ENCODE data around the gene SMG6. TPM values are rescaled to one million over a fixed set of nuclear protein-coding genes. Genes with fewer than 3 reads are reported as not detected.

Gene SMG6
- total RNA-seq, 4 donors from 2014 or later = 17.9 to 24.0 (median 20.1) TPM

GRCh38 chr17:2157081-2157480 is 146.5 kb downstream of the SMG6 start:
- H3K27ac ChIP-seq = peak overlapping the region in 2 of 4 donors; percentile 53 to 57
- no peaks in the 10 kb centered on the region for H3K9me3 ChIP-seq
- no peak for TF ChIP-seq CTCF (IDR thresholded peaks at IDR 0.05)
- no peak for TF ChIP-seq POLR2A (IDR thresholded peaks at IDR 0.05)
- H3K4me3 ChIP-seq = no peak overlapping the region
- H3K27me3 ChIP-seq = no peaks in the 10 kb centered on the region
- peaks cover 0 to 24% (median 14%) of the 10 kb centered on the region in 3 donors for H3K4me1 ChIP-seq
- intact Hi-C loops (cut with DNase I) = no loop called here
- DNase-seq = no peak
- H3K36me3 ChIP-seq = peaks cover 0 to 64% (median 0%) of the 10 kb centered on the region in 3 donors
- WGBS, 2 donors = 41 to 67% methylated on average over 4 of the region's 4 CpGs

- no peak overlapping the region for H3K4me3 ChIP-seq
- H3K9me3 ChIP-seq = no peaks in the 10 kb centered on the region
- H3K4me1 ChIP-seq = peaks cover 0 to 28% (median 14%) of the 10 kb centered on the region in 3 donors
- TF ChIP-seq CTCF (IDR thresholded peaks at IDR 0.05) (no peak), POLR2A (IDR thresholded peaks at IDR 0.05) (no peak)
- peak overlapping the region in 2 of 4 donors; percentile 53 to 57 for H3K27ac ChIP-seq
- peaks cover 0 to 60% (median 0%) of the 10 kb centered on the region in 3 donors for H3K36me3 ChIP-seq
- H3K27me3 ChIP-seq = no peaks in the 10 kb centered on the region
- WGBS, 2 donors = 79 to 84% methylated on average over 8 of the region's 8 CpGs
- intact Hi-C loops (cut with DNase I) = no loop called here
- no peak for DNase-seq
These were observed 146.9 kb downstream of the SMG6 start for GRCh38 chr17:2156666-2157065.

GRCh38 chr17:2155573-2155972 is 148.0 kb downstream of the SMG6 start:
- no peak for TF ChIP-seq CTCF (IDR thresholded peaks at IDR 0.05)
- TF ChIP-seq POLR2A (IDR thresholded peaks at IDR 0.05) = no peak
- Histone ChIP-seq H3K4me3 (no peak overlapping the region), H3K27me3 (no peaks in the 10 kb centered on the region), H3K36me3 (peaks cover 0 to 58% (median 0%) of the 10 kb centered on the region in 3 donors), H3K27ac (no peak overlapping the region), H3K9me3 (no peaks in the 10 kb centered on the region), H3K4me1 (peaks cover 0 to 39% (median 14%) of the 10 kb centered on the region in 3 donors)
- no peak for DNase-seq
- 69 to 82% methylated on average over 4 of the region's 4 CpGs for WGBS, 2 donors
- intact Hi-C loops (cut with DNase I) = no loop called here

- Histone ChIP-seq H3K4me3 (no peak overlapping the region), H3K4me1 (peaks cover 0 to 27% (median 2%) of the 10 kb centered on the region in 3 donors), H3K36me3 (peaks cover 0 to 79% (median 5%) of the 10 kb centered on the region in 3 donors), H3K9me3 (no peaks in the 10 kb centered on the region), H3K27ac (no peak overlapping the region), H3K27me3 (no peaks in the 10 kb centered on the region)
- no peak for TF ChIP-seq CTCF (IDR thresholded peaks at IDR 0.05)
- no peak for TF ChIP-seq POLR2A (IDR thresholded peaks at IDR 0.05)
- 45 to 48% methylated on average over 6 of the region's 6 CpGs for WGBS, 2 donors
- intact Hi-C loops (cut with DNase I) = no loop called here
- no peak for DNase-seq
These were observed 152.1 kb downstream of the SMG6 start for GRCh38 chr17:2151358-2152033.

- TF ChIP-seq CTCF (IDR thresholded peaks at IDR 0.05) = no peak
- no peak for TF ChIP-seq POLR2A (IDR thresholded peaks at IDR 0.05)
- WGBS, 2 donors = 29 to 41% methylated on average over 6 of the region's 6 CpGs
- Histone ChIP-seq H3K4me3 (no peak overlapping the region), H3K9me3 (no peaks in the 10 kb centered on the region), H3K27ac (no peak overlapping the region), H3K27me3 (no peaks in the 10 kb centered on the region), H3K36me3 (peaks cover 0 to 76% (median 5%) of the 10 kb centered on the region in 3 donors), H3K4me1 (peaks cover 0 to 24% (median 0%) of the 10 kb centered on the region in 3 donors)
- DNase-seq = no peak
- intact Hi-C loops (cut with DNase I) = no loop called here
These were observed 152.8 kb downstream of the SMG6 start for GRCh38 chr17:2150806-2151205.

Data from esophagus squamous epithelium (tissue), 5 donors.